ENCODE results near the gene TCEA3.

Gene TCEA3

DNA sequence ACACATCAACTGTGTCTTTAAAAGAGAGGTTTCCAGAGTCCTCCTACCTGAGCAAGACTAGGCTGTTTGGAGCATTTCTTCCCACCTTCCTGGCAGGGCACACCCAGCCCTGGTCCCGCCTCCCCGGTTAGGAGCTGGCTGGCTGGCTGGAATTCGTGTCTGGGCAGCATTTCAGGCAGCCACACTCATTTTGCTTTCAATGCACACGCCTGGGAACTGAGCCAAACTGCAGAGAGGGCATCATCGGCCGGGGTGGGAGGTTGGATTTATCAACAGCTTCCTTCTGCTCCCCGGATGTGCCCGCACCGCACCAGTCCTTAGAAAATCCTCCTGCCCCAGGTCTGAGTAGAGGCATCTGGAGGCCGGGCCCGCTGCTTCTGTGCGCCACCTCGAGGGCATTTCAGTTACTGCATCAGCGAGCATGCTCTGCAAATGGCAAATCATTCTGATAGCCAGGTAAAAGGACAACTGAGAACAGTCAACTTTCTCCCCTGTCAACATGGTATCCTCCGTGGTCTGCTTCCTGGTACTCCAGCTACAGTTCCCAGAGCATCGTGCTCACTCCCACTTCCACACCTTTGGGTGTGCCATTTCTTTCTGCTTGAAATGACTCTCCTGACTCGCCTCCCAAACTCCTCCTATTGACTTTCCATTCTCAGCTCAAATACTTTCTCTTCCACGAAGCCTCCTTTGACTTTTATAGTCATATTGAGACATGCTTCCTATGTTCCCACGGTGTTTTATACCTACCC, 20.6 kb downstream of the TCEA3 start:
- peak; percentile 81 for DNase-seq (ENCODE audit: extremely low read depth, low read depth)
- TF ChIP-seq CTCF (IDR thresholded peaks at IDR 0.05; ENCODE audit: low read depth, low read length): peak; percentile 97

GRCh38 chr1:23403355-23403734, 21.2 kb downstream of the TCEA3 start:
- no peak for DNase-seq (ENCODE audit: extremely low read depth, low read depth)
- TF ChIP-seq CTCF (IDR thresholded peaks at IDR 0.05; ENCODE audit: low read depth, low read length): no peak

- no peak for DNase-seq (ENCODE audit: extremely low read depth, low read depth)
- no peak for TF ChIP-seq CTCF (IDR thresholded peaks at IDR 0.05; ENCODE audit: low read depth, low read length)
These were observed 21.6 kb downstream of the TCEA3 start for GRCh38 chr1:23403038-23403336.

GRCh38 chr1:23402286-23403037, 22.1 kb downstream of the TCEA3 start:
- no peak for DNase-seq (ENCODE audit: extremely low read depth, low read depth)
- no peak for TF ChIP-seq CTCF (IDR thresholded peaks at IDR 0.05; ENCODE audit: low read depth, low read length)

DNA sequence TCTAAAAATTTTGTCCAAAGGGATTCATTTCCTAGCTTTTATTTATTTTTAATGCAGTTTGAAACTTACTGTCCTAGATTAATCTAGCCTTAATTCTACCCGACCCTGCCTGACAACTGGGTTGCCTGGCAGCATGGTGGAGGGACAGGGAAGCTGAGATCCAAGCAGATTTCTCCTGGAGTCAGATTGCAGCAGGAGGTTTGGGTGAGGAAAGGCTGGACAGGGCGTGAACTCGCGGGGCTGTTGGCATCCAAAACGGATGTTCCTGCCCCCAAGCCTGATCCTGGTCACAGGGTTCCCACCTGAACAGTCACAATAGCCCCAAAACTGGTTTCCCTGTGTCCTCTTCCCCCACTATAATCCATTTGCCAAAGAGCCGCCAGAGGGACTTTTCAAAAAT, 23.2 kb downstream of the TCEA3 start:
- no peak for TF ChIP-seq CTCF (IDR thresholded peaks at IDR 0.05; ENCODE audit: low read depth, low read length)
- no peak for DNase-seq (ENCODE audit: extremely low read depth, low read depth)

DNA sequence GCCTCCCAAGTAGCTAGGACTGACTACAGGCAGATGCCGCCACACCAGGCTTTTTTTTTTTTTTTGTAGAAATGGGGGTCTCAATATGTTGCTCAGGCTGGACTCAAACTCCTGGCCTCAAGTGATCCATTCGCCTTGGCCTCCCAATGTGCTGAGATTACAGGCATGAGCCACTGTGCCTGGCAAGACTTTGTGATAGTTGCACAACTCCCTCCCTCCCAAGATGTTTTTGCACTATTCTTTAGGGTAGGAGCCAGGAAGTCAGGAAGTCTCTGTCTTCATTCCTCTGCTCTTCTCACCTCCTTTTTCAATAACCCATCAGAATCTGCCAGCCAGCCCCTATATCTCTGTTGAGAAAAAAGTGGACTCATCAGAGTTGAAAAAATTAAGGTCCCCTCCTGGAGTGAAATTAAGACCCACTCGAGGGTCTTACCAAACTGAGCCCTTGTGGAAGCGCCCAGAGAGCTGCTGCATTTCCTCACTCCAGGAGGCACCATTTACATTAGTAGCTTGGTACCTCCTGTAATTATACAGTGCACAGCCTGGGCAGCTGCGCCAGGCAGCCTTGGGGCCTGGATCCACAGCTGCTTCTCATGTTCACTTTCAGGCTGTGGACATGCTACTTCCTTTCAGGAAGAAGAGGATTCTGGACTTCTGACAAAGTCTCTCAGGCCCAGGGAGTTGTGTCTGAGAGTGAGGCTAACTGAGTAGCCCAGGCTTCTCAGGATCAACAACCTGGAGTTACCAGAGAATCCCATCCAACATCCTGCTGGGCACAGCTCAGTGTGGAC, 24.0 kb downstream of the TCEA3 start:
- no peak for TF ChIP-seq CTCF (IDR thresholded peaks at IDR 0.05; ENCODE audit: low read depth, low read length)
- no peak for DNase-seq (ENCODE audit: extremely low read depth, low read depth)

DNA sequence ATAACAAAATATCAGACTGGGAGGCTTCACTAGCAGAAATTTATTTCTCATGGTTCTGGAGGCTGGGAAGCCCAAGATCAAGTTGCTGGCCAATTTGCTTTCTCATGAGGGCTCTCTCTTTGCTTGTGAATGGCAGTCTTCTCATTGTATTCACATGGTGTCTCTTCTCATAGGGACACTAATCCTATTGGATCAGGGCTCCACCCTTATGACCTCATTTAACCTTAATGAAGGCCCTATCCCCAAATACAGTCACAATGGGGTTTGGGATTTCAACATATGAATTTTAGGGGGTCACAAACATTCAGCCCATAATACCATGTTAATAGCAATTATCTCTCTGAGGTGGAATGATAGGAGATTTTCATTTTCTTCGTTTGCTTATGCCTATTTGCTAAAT, 25.3 kb downstream of the TCEA3 start:
- no peak for DNase-seq (ENCODE audit: extremely low read depth, low read depth)
- TF ChIP-seq CTCF (IDR thresholded peaks at IDR 0.05; ENCODE audit: low read depth, low read length): no peak
